Mononuclear cell (primary cell): ENCODE measurements around the gene MLN. TPM values are rescaled to one million over a fixed set of nuclear protein-coding genes. Genes with fewer than 3 reads are reported as not detected.

Source experiments
- H3K27me3 ChIP-seq: 2 replicates; pipeline ENCODE4 v1.6.0; 2011; ENCODE audit warnings: low read length, control low read depth; ENCODE audit not compliant: insufficient read depth
- H3K4me1 ChIP-seq: 2 replicates; pipeline ENCODE4 v1.5.1; 2011; ENCODE audit warnings: mild to moderate bottlenecking, low read length, control low read depth; ENCODE audit not compliant: insufficient read depth
- H3K4me3 ChIP-seq: 2 replicates; pipeline ENCODE4 v1.5.1; 2011; ENCODE audit warnings: mild to moderate bottlenecking, low read length, moderate library complexity
- H3K9me3 ChIP-seq: 2 replicates; pipeline ENCODE4 v1.5.1; 2011; ENCODE audit warnings: low read depth, mild to moderate bottlenecking, control low read depth, low read length
- total RNA-seq: library from RNA; depleted of rRNA; stranded (reverse); fragments of >200 nt; gene quantifications from one replicate; pipeline ENCODE4 v1.2.3, GENCODE V29; 2012

MLN gene, protein sequence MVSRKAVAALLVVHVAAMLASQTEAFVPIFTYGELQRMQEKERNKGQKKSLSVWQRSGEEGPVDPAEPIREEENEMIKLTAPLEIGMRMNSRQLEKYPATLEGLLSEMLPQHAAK
- not detected for total RNA-seq

DNA sequence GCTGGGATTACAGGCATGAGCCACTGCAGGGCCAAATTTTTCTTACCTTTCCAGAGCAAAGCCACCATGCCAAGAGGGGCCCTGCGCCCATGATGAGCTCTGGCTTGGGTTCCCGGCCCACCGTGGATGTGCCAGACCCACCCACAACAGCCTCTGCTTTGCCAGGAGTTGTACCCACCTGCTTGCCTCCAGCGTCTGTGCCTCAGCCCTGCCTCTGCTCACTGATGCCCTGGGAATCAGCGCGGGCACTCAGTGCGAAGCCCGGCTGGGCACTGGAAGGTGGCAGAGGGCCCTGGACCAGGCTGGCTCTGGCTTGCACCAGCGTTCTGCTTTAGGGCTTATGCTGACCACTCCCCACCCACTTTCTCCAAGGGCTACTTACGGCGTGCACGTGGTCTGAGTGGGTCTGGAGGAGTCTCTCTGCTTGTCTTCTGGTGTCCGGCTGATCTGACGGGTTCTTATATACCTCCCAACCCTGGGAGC, at the start of gene MLN:
TSS of gene MLN (minus strand) at position 433 of the 483 bp plus-strand sequence. CDS start 2,840 bp downstream, outside the sequence.
- H3K4me3 ChIP-seq, result no peak within 1 kb of the TSS
- peaks cover 3% of the 10 kb centered on the region for H3K27me3 ChIP-seq
- no peaks in the 10 kb centered on the region for H3K9me3 ChIP-seq
- peaks cover 11% of the 10 kb centered on the region for H3K4me1 ChIP-seq

DNA sequence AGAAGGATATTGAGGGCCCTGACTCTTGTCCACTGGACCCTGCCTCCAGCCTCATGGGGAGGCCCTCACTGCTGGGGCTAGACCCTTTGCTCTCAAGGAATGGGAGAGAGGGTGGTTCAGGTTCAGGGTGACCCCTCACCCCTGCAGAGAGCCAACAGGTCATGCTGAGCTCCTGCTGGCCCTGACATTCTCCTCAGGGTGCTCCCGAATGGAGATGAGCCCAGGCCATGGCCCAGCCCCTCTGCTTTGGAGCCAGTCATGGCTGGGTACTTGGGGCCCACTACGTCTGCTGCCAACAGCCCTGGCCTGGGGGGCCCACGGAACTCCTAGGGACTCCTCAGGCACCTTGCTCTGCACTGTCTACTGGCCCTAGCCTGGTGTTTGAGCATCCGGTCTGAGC, 49.2 kb upstream of the MLN start:
- Histone ChIP-seq H3K9me3 (no peaks in the 10 kb centered on the region), H3K4me1 (peaks cover 28% of the 10 kb centered on the region), H3K4me3 (no peak overlapping the region), H3K27me3 (peaks cover 24% of the 10 kb centered on the region)

DNA sequence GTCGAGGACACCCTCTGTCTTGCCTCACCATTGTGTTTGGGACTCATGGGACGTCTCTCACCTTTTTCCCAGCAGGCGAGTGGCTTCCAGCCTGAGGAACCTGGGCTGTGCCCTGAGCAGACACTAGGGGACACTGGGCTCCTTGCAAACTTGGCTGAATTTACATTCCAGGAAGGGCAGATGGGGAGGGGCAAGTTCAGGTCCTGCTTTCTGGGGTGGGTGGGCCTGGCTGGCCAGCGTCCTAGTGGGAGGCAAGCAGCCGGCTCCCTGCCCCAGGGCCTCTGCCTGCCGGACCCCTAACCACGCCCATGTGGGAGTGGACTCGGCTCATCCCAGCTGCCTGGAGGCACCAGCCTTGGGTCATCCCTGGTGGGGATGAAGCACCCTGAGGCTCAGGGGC, 48.2 kb upstream of the MLN start:
- Histone ChIP-seq H3K4me1 (peaks cover 17% of the 10 kb centered on the region), H3K27me3 (peaks cover 16% of the 10 kb centered on the region), H3K4me3 (no peak overlapping the region), H3K9me3 (no peaks in the 10 kb centered on the region)

DNA sequence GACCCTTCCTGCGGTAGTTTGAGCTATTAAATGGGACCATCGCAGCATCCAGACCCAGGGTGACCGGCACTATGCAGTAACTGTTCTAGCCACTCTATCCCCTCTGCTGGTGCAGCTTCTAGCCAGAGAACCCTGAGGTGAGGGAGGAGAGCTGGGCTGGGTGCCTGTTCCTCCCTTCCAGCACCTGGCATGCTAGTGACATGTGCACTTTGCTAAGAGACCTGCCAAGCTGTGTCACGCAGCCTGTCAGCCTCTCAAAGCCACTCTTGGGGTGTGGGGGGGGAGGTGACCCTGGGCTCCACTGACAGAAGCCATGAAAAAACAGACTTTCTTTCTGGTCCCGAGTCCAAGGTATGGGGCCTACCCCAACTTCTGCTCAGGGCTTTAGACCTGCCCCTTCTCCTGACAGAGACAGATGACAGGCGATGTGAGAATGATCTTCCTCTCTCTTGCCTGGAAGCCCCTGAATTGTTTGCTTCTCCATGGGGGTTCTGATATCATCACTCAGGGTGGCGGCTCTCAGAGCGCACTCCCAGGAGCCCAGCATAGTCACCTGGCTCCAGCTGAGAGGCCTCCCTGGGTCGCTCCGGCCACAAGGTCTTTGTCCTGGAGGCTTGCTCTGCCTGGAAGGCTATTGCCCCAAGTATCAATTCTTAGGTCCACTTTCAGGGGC, 47.2 kb upstream of the MLN start:
- Histone ChIP-seq H3K4me3 (no peak overlapping the region), H3K4me1 (peaks cover 7% of the 10 kb centered on the region), H3K27me3 (peaks cover 16% of the 10 kb centered on the region), H3K9me3 (no peaks in the 10 kb centered on the region)

DNA sequence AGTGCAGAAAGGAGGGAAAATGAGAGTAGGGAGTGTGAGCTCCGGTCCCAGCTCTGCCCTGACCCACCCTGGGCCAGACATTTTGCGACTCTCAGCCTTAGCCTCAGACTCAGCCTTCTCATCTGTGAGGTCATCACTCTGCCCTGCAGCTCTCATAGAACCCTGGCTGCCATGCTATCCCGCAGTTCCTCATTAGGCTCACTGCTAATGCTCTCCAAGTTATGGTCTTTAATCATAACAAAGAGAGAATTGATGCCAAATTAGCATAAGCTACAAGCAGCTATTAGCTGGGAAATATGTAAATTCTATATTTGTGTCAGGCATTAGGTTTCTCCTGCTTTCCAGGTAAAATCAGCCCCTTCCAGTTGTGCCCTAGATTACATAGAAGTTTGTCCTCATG, 46.5 kb upstream of the MLN start:
- no peaks in the 10 kb centered on the region for H3K9me3 ChIP-seq
- H3K27me3 ChIP-seq, result peaks cover 14% of the 10 kb centered on the region
- H3K4me3 ChIP-seq, result no peak overlapping the region
- H3K4me1 ChIP-seq, result peaks cover under 1% of the 10 kb centered on the region

DNA sequence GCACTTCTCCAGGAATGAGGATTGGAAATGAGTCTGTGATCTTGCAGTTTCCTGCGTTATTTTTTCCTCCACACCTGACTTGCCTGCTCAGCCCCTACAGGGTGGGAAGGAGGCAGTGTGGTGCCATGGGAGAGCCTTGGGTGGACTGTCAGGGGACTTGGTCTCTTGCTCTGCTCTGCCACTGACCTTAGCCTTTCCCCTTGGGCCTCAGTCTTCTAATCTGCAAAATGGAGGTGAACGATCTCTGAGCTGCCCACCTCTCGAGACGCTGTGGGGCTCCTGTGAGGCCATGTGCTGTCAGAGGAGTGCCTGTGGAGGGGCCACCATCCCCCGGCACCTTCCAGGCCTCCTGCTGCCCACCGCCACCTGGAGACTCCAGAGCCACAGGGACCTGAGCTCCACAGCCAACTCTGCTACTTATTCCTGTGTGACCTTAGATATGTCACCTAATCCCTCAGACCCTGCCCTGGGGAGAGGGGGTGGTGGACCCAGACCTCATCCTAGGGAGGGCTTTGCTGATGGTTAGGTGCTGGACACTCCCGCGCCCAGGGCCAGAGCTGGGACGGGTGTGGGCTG, 45.8 kb upstream of the MLN start:
- H3K4me1 ChIP-seq, result no peaks in the 10 kb centered on the region
- no peak overlapping the region for H3K4me3 ChIP-seq
- peaks cover 9% of the 10 kb centered on the region for H3K27me3 ChIP-seq
- H3K9me3 ChIP-seq, result no peaks in the 10 kb centered on the region

DNA sequence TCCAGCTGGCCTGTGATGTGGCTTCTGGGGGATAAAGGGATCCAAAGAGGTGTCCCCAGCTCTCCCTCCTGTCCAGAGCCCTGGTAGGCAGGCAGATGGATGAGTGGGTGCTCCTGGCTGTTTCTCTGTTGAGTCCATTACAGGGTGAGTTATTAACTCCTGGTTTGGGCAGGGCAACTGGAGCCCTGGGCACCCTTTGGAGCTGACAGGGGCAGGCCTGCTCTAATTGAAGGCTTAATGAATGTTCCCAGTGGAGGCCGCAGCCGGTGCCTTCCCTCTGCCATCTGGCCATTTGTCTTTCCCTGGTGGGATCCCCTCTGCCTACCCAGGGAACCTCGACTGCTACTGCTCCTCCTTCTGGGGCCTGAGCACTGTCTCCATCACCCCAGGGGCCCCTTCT, 44.7 kb upstream of the MLN start:
- Histone ChIP-seq H3K4me1 (no peaks in the 10 kb centered on the region), H3K9me3 (no peaks in the 10 kb centered on the region), H3K27me3 (peaks cover 3% of the 10 kb centered on the region), H3K4me3 (no peak overlapping the region)

DNA sequence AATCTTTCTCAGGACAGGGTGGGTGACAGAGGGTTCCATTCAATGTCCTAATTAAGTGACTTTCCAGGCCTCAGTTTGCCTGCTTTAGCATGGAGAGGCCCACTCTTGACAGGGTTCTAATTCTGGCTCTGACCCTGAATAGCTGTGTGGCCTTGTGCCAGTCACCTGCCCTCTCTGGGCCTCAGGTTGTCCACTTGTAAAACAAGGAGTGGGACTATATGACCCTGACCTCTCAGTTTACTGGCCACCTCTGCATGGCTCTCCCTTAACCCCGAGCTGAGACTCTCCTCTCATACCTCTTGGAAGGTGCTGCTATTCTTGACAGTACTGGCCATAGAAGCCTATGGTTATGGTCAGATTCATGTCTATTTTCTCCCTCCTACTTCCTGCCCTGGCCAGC, 44.1 kb upstream of the MLN start:
- Histone ChIP-seq H3K9me3 (no peaks in the 10 kb centered on the region), H3K27me3 (no peaks in the 10 kb centered on the region), H3K4me1 (no peaks in the 10 kb centered on the region), H3K4me3 (no peak overlapping the region)

DNA sequence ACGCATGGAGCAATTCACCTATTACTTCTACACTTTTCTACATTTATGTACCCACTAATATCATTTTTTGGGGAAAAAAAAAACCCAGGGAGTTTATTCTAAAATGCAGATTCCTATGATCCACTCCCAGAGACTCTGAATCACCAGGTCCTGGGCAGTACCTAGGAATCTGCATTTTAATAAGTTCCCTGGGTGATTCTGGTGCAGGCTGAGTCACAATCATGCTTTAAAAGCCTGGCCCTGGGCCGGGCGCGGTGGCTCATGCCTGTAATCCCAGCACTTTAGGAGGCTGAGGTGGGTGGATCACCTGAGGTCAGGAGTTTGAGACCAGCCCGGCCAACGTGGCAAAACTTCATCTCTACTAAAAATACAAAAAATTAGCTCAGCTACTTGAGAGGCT, 43.3 kb upstream of the MLN start:
- Histone ChIP-seq H3K4me1 (no peaks in the 10 kb centered on the region), H3K27me3 (no peaks in the 10 kb centered on the region), H3K9me3 (no peaks in the 10 kb centered on the region), H3K4me3 (no peak overlapping the region)

DNA sequence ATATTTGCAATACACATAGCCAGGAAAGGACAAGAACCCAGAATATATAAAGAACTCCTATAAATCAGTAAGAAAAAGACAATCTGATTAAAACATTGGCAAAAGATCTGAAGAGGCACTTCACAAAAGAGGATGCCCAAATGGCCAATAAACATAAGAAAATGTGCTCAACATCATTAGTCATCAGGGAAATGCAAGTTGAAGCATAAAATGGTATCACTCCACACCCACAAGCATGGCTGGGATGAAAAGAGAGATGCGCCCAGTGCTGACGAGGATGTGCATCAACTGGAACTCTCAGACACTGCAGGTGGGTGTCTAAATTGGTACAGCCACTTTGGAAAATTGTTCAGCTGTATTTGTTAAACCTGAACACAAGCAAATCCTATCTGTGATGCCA, 42.4 kb upstream of the MLN start:
- Histone ChIP-seq H3K4me3 (no peak overlapping the region), H3K4me1 (no peaks in the 10 kb centered on the region), H3K27me3 (no peaks in the 10 kb centered on the region), H3K9me3 (no peaks in the 10 kb centered on the region)

DNA sequence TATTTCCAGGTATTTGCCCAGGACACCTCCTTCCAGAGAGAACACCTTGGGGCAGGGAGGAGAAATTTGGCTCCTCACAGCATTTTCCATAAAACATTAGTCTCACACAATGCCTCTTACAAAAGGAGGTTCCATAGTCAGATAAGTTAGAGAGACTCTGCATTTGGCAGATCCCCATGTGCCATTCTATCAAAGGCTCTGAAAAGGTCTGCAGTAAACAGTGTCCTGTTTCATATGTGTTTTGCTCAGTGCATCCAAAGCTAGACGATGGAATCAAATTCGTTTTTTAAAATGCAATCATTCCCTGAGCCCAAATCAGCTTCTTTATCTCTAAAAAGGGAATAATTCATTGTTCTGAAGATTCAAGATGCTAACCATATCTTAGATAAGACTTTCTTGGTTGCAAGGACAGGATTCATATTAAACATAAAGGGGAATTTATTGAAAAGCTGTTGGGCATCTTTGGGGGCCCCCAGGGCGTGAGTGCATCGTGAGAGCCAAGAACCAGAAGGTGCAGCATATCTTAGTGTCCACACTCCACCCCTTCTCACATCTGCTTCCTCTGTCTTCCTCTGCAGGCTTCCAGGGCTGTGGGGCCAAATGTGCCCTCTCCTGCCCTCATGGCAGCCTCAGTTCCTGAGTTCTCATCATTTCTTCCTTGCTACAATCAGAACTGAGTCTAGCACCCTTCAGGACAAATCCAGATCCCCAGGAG, 41.4 kb upstream of the MLN start:
- Histone ChIP-seq H3K9me3 (no peaks in the 10 kb centered on the region), H3K4me3 (no peak overlapping the region), H3K27me3 (no peaks in the 10 kb centered on the region), H3K4me1 (peaks cover 8% of the 10 kb centered on the region)

DNA sequence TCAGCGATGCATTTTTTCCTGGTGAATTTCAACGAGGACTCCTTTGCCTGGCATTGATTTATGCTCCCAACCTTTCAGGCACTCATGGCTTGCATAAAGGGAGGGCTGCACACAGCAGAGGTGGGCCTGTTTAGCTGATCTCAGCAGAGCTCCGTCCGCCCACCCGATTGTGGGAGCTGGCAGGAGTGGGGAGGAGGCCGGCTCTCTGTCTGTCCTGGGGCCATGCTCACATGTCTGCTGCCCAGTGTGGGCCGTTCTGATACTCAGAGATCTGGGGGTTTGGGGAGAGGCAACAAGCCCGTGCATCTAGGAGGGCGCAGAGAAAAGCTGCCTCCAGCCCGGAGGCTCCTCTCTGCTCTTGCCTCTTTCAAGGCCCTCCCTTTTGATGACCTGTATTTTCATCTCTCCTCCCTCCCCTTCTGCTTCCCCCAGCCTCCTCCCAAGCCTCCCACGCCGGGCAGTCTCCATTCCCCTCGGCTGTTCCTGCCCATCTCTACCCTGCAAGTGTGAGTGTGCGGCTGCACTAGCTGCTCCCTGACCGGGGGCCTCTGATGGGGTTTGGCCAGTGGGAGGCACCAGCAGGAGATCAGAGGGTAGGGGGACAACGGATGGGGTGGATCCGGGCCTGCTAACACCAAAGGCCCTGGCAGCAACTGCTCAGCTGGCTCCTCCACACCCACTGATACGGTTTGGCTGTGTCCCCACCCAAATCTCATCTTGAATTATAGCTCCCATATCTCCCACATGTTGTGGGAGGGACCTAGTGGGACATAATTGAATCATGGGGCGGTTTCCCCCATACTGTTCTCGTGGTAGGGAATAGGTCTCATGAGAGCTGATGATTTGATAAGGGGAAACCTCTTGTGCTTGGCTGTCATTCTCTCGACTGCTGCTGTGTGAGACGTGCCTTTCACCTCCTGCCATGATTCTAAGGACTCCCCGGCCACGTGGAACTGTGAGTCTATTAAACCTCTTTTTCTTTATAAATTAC, 39.6 kb upstream of the MLN start:
- Histone ChIP-seq H3K4me1 (peaks cover 18% of the 10 kb centered on the region), H3K27me3 (no peaks in the 10 kb centered on the region), H3K4me3 (no peak overlapping the region), H3K9me3 (no peaks in the 10 kb centered on the region)

DNA sequence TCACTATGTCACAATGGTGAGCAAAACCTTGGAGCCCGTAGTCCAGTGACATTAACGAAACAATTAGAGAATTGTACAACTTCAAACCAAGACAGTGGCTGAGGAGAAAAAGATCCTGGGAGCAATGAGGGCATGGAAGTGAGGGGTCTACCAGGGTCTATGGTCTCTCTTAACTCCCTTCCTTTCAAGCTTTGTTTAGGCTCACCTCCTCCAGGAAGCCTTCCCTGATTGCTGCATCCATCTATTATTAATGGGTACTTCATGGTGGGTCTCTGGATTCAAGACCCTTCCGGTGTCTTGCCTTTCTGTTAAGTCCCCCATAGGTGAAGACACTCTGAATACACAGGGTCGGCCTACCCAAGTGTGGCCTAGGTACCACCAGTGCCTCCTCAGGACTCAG, 38.1 kb upstream of the MLN start:
- Histone ChIP-seq H3K9me3 (no peaks in the 10 kb centered on the region), H3K4me1 (peaks cover 18% of the 10 kb centered on the region), H3K4me3 (no peak overlapping the region), H3K27me3 (no peaks in the 10 kb centered on the region)

DNA sequence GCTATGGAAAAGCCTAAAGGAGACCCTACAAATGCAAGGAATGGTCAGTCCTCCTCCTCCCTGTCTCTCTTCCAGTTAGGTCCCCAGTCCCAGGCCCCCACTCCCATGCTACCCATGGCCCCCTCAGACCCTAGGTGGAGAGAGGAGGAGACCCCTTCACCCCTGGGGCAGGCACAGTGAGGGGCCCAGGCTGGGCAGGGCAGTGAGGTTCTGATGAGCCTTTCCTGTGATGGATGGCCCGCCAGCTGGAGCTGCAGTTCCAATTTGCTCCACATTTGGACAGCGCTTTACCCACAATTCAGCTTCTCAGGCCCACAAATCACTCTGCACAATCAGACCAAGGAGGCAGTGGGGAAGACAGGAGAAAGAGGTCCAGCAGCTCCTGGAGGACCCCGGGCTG, 37.3 kb upstream of the MLN start:
- peaks cover 18% of the 10 kb centered on the region for H3K4me1 ChIP-seq
- no peak overlapping the region for H3K4me3 ChIP-seq
- H3K9me3 ChIP-seq, result no peaks in the 10 kb centered on the region
- H3K27me3 ChIP-seq, result no peaks in the 10 kb centered on the region
